Upper lobe of left lung (tissue), 4 donors: ENCODE data around the gene EPB41L3.

Experiments used
- CTCF ChIP-seq, 6 experiments: fragments of 450-650 bp in 4 of 6; fragments of 200-600 bp in 2 of 6; sonication (generic) in 2 of 6; IDR thresholded peaks; one replicate each; pipeline ENCODE4 v1.5.1; 2016 to 2019; ENCODE audit warnings: antibody characterized with exemption in 6 of 6
- EP300 ChIP-seq, 4 donors: sonication (generic); formaldehyde crosslinking; IDR thresholded peaks; one replicate each; pipeline ENCODE4 v1.5.1; 2017; ENCODE audit warnings: antibody characterized with exemption in 4 of 4, control low read depth in 2 of 4
- POLR2A ChIP-seq, 4 donors: fragments of 450-650 bp; IDR thresholded peaks; one replicate each; pipeline ENCODE4 v1.5.1; 2016 to 2017; ENCODE audit warnings: antibody characterized with exemption in 4 of 4, mild to moderate bottlenecking in 2 of 4
- POLR2AphosphoS5 ChIP-seq, 2 donors: sonication (generic); formaldehyde crosslinking; IDR thresholded peaks; one replicate each; pipeline ENCODE4 v1.5.1; 2017; ENCODE audit warnings: antibody characterized with exemption in 2 of 2

DNA sequence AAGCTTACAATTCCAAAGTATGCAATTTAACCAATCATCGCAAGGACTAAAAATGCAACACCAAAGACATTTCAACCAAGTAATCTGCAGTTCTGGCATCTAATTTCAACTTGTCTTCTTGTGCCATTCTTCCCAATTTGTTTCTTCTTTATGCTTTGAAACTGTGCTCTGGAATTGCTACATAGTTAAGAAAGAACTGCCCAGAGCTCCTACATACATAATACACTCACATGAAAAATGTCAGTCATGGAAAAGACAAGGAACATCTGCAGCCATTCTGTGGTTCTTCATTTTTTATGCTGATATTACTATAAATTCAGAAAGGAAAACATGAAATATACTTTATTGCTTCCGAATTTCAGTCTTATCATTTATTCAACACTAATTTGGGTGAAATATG, 4.4 kb downstream of the EPB41L3 start:
- TF ChIP-seq POLR2A (IDR thresholded peaks at IDR 0.05) (no peak), CTCF (IDR thresholded peaks at IDR 0.05) (no peak), EP300 (IDR thresholded peaks at IDR 0.05) (no peak), POLR2AphosphoS5 (IDR thresholded peaks at IDR 0.05) (no peak)
